ENCODE results near the gene LURAP1L. TPM values are rescaled to one million over a fixed set of nuclear protein-coding genes. Genes with fewer than 3 reads are reported as not detected.

LURAP1L gene
- total and polyA plus RNA-seq, 9 of the 15 experiments (the other 6 are each of a cell fraction or from before 2014, with no cell fraction given) = 0.06 to 0.28 (median 0.07) TPM; not detected in 4

GRCh38 chr9:12760758-12761157, 14.1 kb upstream of the LURAP1L start:
- POLR2A ChIA-PET = no interaction called here
- FAIRE-seq = no peak
- intact Hi-C loops (cut with micrococcal nuclease) = no loop called here

More at GRCh38 chr9:12760758-12761157, 14.1 kb upstream of the LURAP1L start:
- no peaks in the 10 kb centered on the region for H4K20me1 ChIP-seq (replicated peaks; ENCODE audit: control insufficient read depth, insufficient read depth, low read length)
- BruUV-seq (replicated peaks) = no TSS peak
- TF ChIP-seq TRIM24 (IDR thresholded peaks at IDR 0.05) = no peak
- TF ChIP-seq ZNF274 (IDR thresholded peaks at IDR 0.05; ENCODE audit: borderline replicate concordance, low read depth, low read length) = no peak
- TF ChIP-seq, protein P1, sequence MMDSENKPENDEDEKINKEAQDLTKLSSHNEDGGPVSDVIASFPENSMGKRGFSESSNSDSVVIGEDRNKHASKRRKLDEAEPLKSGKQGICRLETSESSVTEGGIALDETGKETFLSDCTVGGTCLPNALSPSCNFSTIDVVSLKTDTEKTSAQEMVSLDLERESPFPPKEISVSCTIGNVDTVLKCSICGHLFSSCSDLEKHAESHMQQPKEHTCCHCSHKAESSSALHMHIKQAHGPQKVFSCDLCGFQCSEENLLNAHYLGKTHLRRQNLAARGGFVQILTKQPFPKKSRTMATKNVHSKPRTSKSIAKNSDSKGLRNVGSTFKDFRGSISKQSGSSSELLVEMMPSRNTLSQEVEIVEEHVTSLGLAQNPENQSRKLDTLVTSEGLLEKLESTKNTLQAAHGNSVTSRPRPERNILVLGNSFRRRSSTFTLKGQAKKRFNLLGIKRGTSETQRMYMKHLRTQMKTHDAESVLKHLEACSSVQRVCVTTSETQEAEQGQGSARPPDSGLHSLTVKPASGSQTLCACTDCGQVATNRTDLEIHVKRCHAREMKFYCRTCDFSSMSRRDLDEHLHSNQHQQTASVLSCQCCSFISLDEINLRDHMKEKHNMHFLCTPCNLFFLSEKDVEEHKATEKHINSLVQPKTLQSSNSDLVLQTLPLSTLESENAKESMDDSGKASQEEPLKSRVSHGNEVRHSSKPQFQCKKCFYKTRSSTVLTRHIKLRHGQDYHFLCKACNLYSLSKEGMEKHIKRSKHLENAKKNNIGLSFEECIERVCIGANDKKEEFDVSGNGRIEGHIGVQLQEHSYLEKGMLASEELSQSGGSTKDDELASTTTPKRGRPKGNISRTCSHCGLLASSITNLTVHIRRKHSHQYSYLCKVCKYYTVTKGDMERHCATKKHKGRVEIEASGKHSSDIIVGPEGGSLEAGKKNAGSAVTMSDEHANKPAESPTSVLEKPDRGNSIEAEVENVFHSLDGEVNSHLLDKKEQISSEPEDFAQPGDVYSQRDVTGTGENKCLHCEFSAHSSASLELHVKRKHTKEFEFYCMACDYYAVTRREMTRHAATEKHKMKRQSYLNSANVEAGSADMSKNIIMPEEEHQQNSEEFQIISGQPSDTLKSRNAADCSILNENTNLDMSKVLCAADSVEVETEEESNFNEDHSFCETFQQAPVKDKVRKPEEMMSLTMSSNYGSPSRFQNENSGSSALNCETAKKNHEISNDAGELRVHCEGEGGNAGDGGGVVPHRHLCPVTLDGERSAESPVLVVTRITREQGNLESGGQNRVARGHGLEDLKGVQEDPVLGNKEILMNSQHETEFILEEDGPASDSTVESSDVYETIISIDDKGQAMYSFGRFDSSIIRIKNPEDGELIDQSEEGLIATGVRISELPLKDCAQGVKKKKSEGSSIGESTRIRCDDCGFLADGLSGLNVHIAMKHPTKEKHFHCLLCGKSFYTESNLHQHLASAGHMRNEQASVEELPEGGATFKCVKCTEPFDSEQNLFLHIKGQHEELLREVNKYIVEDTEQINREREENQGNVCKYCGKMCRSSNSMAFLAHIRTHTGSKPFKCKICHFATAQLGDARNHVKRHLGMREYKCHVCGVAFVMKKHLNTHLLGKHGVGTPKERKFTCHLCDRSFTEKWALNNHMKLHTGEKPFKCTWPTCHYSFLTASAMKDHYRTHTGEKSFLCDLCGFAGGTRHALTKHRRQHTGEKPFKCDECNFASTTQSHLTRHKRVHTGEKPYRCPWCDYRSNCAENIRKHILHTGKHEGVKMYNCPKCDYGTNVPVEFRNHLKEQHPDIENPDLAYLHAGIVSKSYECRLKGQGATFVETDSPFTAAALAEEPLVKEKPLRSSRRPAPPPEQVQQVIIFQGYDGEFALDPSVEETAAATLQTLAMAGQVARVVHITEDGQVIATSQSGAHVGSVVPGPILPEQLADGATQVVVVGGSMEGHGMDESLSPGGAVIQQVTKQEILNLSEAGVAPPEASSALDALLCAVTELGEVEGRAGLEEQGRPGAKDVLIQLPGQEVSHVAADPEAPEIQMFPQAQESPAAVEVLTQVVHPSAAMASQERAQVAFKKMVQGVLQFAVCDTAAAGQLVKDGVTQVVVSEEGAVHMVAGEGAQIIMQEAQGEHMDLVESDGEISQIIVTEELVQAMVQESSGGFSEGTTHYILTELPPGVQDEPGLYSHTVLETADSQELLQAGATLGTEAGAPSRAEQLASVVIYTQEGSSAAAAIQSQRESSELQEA (IDR thresholded peaks at IDR 0.05; ENCODE audit: low read depth) = no peak
- TF ChIP-seq MXD1 (CRISPR knock-in tag; IDR thresholded peaks at IDR 0.05; ENCODE audit: borderline replicate concordance, poor library complexity, severe bottlenecking) = no peak
- no peak for TF ChIP-seq DACH1 (IDR thresholded peaks at IDR 0.05; ENCODE audit: partially characterized antibody)
- TF ChIP-seq, protein P2, sequence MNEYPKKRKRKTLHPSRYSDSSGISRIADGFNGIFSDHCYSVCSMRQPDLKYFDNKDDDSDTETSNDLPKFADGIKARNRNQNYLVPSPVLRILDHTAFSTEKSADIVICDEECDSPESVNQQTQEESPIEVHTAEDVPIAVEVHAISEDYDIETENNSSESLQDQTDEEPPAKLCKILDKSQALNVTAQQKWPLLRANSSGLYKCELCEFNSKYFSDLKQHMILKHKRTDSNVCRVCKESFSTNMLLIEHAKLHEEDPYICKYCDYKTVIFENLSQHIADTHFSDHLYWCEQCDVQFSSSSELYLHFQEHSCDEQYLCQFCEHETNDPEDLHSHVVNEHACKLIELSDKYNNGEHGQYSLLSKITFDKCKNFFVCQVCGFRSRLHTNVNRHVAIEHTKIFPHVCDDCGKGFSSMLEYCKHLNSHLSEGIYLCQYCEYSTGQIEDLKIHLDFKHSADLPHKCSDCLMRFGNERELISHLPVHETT (CRISPR knock-in tag; conservative IDR thresholded peaks at IDR 0.05 in 1 of 2, IDR thresholded peaks at IDR 0.05 in 1 of 2) = no peak
- no peak overlapping the region for H3K27ac ChIP-seq (ENCODE audit: extremely low read depth, low read depth, low read length)
- ATAC-seq (no peak), DNase-seq (ENCODE audit: extremely low read depth in 1 of 4, low spot score in 3 of 4) (no peak)
- no peaks in the 10 kb centered on the region for H3K79me2 ChIP-seq (ENCODE audit: control insufficient read depth, insufficient read depth, low read length)
- 0% methylated on average over 2 of the region's 2 CpGs for WGBS (ENCODE audit: insufficient coverage, low coverage, missing lambda C conversion rate)
- H3K4me2 ChIP-seq (ENCODE audit: insufficient read depth, low read length) = no peak overlapping the region
- no peaks in the 10 kb centered on the region for H3K4me1 ChIP-seq (replicated peaks in 1 of 2; ENCODE audit: control insufficient read depth in 2 of 2, insufficient read depth in 2 of 2, low read length in 2 of 2)
- CTCF ChIA-PET (ENCODE audit: low intra/inter-chr PET ratio) = no interaction called here
- in situ Hi-C loops (cut with MboI) = no loop called here
- no peak overlapping the region for H3K4me3 ChIP-seq
- no peaks in the 10 kb centered on the region for H3K9me3 ChIP-seq (replicated peaks; ENCODE audit: control insufficient read depth, insufficient read depth, low read depth, low read length)
- H3K9me1 ChIP-seq (ENCODE audit: control insufficient read depth, insufficient read depth, low read length) = no peaks in the 10 kb centered on the region
- no peaks in the 10 kb centered on the region for H3K27me3 ChIP-seq (ENCODE audit: control insufficient read depth in 2 of 2, insufficient read depth in 2 of 2, low read length in 2 of 2)
- no peak overlapping the region for H3K9ac ChIP-seq (ENCODE audit: insufficient read depth in 1 of 2, low read depth in 2 of 2, low read length in 2 of 2)
- no peak overlapping the region for H2AFZ ChIP-seq (ENCODE audit: low read depth, low read length)
- no peaks in the 10 kb centered on the region for H3K36me3 ChIP-seq (ENCODE audit: control insufficient read depth, insufficient read depth, low read length)
